DOHH2 (cell line): Measurements from ENCODE around the gene TPD52L2.
"Not testable (repeated sequence)": the region's sequence is repeated elsewhere in the genome, so short reads cannot be mapped to it uniquely, and the experiment has no call there.

Experiments
- H3F3A ChIP-seq: fragments of 200-600 bp; sonication (generic), shearing (Covaris generic); 2 replicates; pipeline ENCODE4 v1.6.0; 2016; ENCODE audit warnings: antibody characterized with exemption, mild to moderate bottlenecking; ENCODE audit not compliant: control insufficient read depth, insufficient read depth
- H3K27ac ChIP-seq: fragments of 200-600 bp; sonication (generic); 2 replicates; pipeline ENCODE4 v1.5.1; 2014; ENCODE audit warnings: low read depth, mild to moderate bottlenecking, low read length, moderate library complexity
- H3K27me3 ChIP-seq: fragments of 200-600 bp; sonication (generic); 2 replicates; pipeline ENCODE4 v1.6.1; 2014; ENCODE audit warnings: mild to moderate bottlenecking, low read length, mixed read lengths; ENCODE audit not compliant: control insufficient read depth
- H3K36me3 ChIP-seq: fragments of 200-600 bp; sonication (generic); 2 replicates; pipeline ENCODE4 v1.6.1; 2014; ENCODE audit warnings: mild to moderate bottlenecking, low read length, moderate library complexity, mixed read lengths; ENCODE audit not compliant: control insufficient read depth
- H3K4me1 ChIP-seq: fragments of 200-600 bp; sonication (generic); 2 replicates; pipeline ENCODE4 v1.6.1; 2014; ENCODE audit warnings: mild to moderate bottlenecking, low read length, mixed read lengths; ENCODE audit not compliant: control insufficient read depth
- H3K4me2 ChIP-seq: fragments of 200-600 bp; sonication (generic); 2 replicates; pipeline ENCODE4 v1.6.0; 2014; ENCODE audit warnings: mild to moderate bottlenecking, low read length, moderate library complexity
- H3K4me3 ChIP-seq: fragments of 200-600 bp; sonication (generic); 2 replicates; pipeline ENCODE4 v1.5.1; 2014; ENCODE audit warnings: mild to moderate bottlenecking, low read length, mixed read lengths
- H3K79me2 ChIP-seq: fragments of 200-600 bp; sonication (generic); 2 replicates; pipeline ENCODE4 v1.6.1; 2014; ENCODE audit warnings: mild to moderate bottlenecking, low read length, mixed read lengths; ENCODE audit not compliant: control insufficient read depth
- H3K9me2 ChIP-seq: fragments of 200-600 bp; sonication (generic); replicated peaks from 2 replicates; pipeline ENCODE4 v1.6.1; 2014; ENCODE audit warnings: mild to moderate bottlenecking, low read length, mixed read lengths; ENCODE audit not compliant: control insufficient read depth
- H3K9me3 ChIP-seq: fragments of 200-600 bp; sonication (generic); 2 replicates; pipeline ENCODE4 v1.6.1; 2014; ENCODE audit warnings: antibody characterized with exemption, low read length, mixed read lengths; ENCODE audit not compliant: control insufficient read depth, insufficient read depth
- H4K20me1 ChIP-seq: fragments of 200-600 bp; sonication (generic); 2 replicates; pipeline ENCODE4 v1.6.0; 2014; ENCODE audit warnings: low read depth, mild to moderate bottlenecking, antibody characterized with exemption, low read length, moderate library complexity; ENCODE audit not compliant: control insufficient read depth, insufficient read depth
- EZH2phosphoT487 ChIP-seq: fragments of 200-600 bp; sonication (generic); IDR thresholded peaks from 2 replicates; pipeline ENCODE4 v1.6.1; 2017; ENCODE audit warnings: borderline replicate concordance, mild to moderate bottlenecking, antibody characterized with exemption, low read length, moderate library complexity, mixed read lengths
- TF ChIP-seq, protein P1 (sequence below): fragments of 200-600 bp; sonication (generic); IDR thresholded peaks from one replicate; pipeline ENCODE4 v1.5.1; 2014; ENCODE audit warnings: antibody characterized with exemption, mild to moderate bottlenecking, low read depth, low read length; ENCODE audit not compliant: poor library complexity, severe bottlenecking

The TPD52L2 gene

GRCh38 chr20:63915471-63915870 is 50.4 kb downstream of the TPD52L2 start:
- Histone ChIP-seq H3K79me2 (peaks cover 92% of the 10 kb centered on the region), H3K9me2 (no peaks in the 10 kb centered on the region), H3K36me3 (peaks cover 34% of the 10 kb centered on the region), H3K4me3 (no peak overlapping the region), H3K27me3 (no peaks in the 10 kb centered on the region), H3F3A (no peaks in the 10 kb centered on the region), H3K4me1 (peaks cover 35% of the 10 kb centered on the region), H3K27ac (no peak overlapping the region), H3K9me3 (peaks cover 11% of the 10 kb centered on the region; the same call in 1 of the 2 replicates), H3K4me2 (no peak overlapping the region), H4K20me1 (no peaks in the 10 kb centered on the region)
- TF ChIP-seq, protein P1, sequence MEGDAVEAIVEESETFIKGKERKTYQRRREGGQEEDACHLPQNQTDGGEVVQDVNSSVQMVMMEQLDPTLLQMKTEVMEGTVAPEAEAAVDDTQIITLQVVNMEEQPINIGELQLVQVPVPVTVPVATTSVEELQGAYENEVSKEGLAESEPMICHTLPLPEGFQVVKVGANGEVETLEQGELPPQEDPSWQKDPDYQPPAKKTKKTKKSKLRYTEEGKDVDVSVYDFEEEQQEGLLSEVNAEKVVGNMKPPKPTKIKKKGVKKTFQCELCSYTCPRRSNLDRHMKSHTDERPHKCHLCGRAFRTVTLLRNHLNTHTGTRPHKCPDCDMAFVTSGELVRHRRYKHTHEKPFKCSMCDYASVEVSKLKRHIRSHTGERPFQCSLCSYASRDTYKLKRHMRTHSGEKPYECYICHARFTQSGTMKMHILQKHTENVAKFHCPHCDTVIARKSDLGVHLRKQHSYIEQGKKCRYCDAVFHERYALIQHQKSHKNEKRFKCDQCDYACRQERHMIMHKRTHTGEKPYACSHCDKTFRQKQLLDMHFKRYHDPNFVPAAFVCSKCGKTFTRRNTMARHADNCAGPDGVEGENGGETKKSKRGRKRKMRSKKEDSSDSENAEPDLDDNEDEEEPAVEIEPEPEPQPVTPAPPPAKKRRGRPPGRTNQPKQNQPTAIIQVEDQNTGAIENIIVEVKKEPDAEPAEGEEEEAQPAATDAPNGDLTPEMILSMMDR, result no peak
- no peak for TF ChIP-seq EZH2phosphoT487

DNA sequence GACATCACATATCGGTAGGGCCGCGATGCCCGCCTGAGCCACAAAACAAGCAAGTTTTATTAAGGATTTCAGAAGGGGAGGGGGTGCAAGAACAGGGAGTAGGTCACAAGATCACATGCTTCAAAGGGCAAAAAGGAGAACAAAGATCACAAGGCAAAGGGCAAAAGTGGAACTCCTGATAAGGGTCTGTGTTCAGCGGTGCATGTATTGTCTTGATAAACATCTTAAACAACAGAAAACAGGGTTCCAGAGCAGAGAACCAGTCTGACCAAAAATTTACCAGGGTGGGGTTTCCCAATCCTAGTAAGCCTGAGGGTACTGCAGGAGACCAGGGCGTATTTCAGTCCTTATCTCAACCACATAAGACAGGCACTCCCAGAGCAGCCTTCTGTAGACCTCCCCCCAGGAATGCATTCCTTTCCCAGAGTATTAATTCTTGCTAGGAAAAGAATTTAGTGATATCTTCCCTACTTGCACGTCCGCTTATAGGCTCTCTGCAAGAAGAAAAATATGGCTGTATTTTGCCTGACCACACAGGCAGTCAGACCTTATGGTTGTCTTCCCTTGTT is 51.4 kb downstream of the TPD52L2 start:
- not testable (repeated sequence) for H3K27ac ChIP-seq, H3K27me3 ChIP-seq, H3K9me2 ChIP-seq, H3K4me3 ChIP-seq, H4K20me1 ChIP-seq, H3F3A ChIP-seq, H3K4me2 ChIP-seq
- H3K4me1 ChIP-seq, result peaks cover 35% of the 10 kb centered on the region
- peaks cover 34% of the 10 kb centered on the region for H3K36me3 ChIP-seq
- H3K9me3 ChIP-seq, result peaks cover 11% of the 10 kb centered on the region; the same call in 1 of the 2 replicates
- peaks cover 87% of the 10 kb centered on the region for H3K79me2 ChIP-seq

DNA sequence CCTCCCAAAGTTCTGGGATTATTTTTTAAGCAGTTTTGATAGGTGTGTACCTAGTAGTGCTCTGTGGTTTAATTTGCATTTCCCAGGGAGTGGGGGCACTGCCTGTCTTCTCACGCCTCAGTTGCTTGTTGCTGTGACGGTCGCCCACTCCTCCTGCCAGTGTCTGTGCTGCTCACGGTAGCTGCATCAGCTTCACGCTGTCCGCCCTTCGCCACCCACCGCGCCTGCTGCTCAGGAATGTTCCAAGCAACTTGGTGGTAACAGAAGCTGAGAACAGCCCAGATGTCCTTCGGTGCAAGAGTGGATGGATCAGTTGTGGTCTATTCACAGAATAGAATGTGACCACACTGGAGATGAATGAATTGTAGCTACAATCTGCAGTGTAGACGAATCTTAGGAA is 52.7 kb downstream of the TPD52L2 start:
- Histone ChIP-seq H3K4me1 (peaks cover 35% of the 10 kb centered on the region), H3K36me3 (peaks cover 34% of the 10 kb centered on the region), H3F3A (no peaks in the 10 kb centered on the region), H3K27ac (no peak overlapping the region), H3K9me2 (no peaks in the 10 kb centered on the region), H3K79me2 (peaks cover 78% of the 10 kb centered on the region), H3K4me3 (peak overlapping the region; percentile 36; the same call in 1 of the 2 replicates), H3K4me2 (peak overlapping the region; percentile 55), H3K9me3 (peaks cover 11% of the 10 kb centered on the region; the same call in 1 of the 2 replicates), H3K27me3 (no peaks in the 10 kb centered on the region), H4K20me1 (no peaks in the 10 kb centered on the region)
- TF ChIP-seq, protein P1, result no peak
- no peak for TF ChIP-seq EZH2phosphoT487

GRCh38 chr20:63919130-63919529 is 54.1 kb downstream of the TPD52L2 start:
- Histone ChIP-seq H3K27me3 (no peaks in the 10 kb centered on the region), H3K4me3 (no peak overlapping the region), H3K4me2 (no peak overlapping the region), H3F3A (no peaks in the 10 kb centered on the region), H3K79me2 (peaks cover 77% of the 10 kb centered on the region), H3K9me3 (peaks cover 11% of the 10 kb centered on the region; the same call in 1 of the 2 replicates), H3K27ac (peak overlapping the region; percentile 14; the same call in 1 of the 2 replicates), H3K36me3 (peaks cover 25% of the 10 kb centered on the region), H3K9me2 (no peaks in the 10 kb centered on the region), H4K20me1 (no peaks in the 10 kb centered on the region), H3K4me1 (peaks cover 35% of the 10 kb centered on the region)
- no peak for TF ChIP-seq EZH2phosphoT487
- TF ChIP-seq, protein P1, result no peak
